GM12891 (cell line): Measurements from ENCODE around the gene TBC1D20. TPM values are rescaled to one million over a fixed set of nuclear protein-coding genes. Genes with fewer than 3 reads are reported as not detected.
"Not testable (repeated sequence)": the region's sequence is repeated elsewhere in the genome, so short reads cannot be mapped to it uniquely, and the experiment has no call there.

Experiments
- DNase-seq: peaks from one replicate; pipeline ENCODE4 v3.0.0; 2011; ENCODE audit warnings: low spot score; ENCODE audit not compliant: insufficient read length
- FAIRE-seq: peaks from 2 replicates; lab custom pipeline; 2011; peaks lifted over from hg19 to GRCh38; lab: Jason Lieb, UNC
- PAX5 ChIP-seq: IDR thresholded peaks from 2 replicates; pipeline ENCODE4 v1.6.1; 2011; ENCODE audit warnings: low read length, moderate library complexity, mild to moderate bottlenecking; ENCODE audit not compliant: insufficient read depth, severe bottlenecking
- POLR2A ChIP-seq: IDR thresholded peaks from 2 replicates; pipeline ENCODE4 v1.6.1; 2011; ENCODE audit warnings: low read depth, low read length, control low read depth
- POLR2AphosphoS5 ChIP-seq: IDR thresholded peaks from 2 replicates; pipeline ENCODE4 v1.6.1; 2011; ENCODE audit warnings: low read depth, low read length, control low read depth
- POU2F2 ChIP-seq: IDR thresholded peaks from 2 replicates; pipeline ENCODE4 v1.6.1; 2011; ENCODE audit warnings: low read depth, mild to moderate bottlenecking, control low read depth, low read length, moderate library complexity
- SPI1 ChIP-seq: IDR thresholded peaks from 2 replicates; pipeline ENCODE4 v1.6.1; 2011; ENCODE audit warnings: low read depth, low read length, control low read depth
- TAF1 ChIP-seq: IDR thresholded peaks from 2 replicates; pipeline ENCODE4 v1.6.1; 2011; ENCODE audit warnings: low read depth, low read length, control low read depth
- polyA plus RNA-seq: library from polyadenylated mRNA; unstranded; fragments of >200 nt; gene quantifications from one replicate; pipeline ENCODE4 v1.2.1, GENCODE V29; 2012; ENCODE audit warnings: low read depth, missing spikeins, inconsistent platforms; ENCODE audit not compliant: missing spikeins

TBC1D20 gene, protein sequence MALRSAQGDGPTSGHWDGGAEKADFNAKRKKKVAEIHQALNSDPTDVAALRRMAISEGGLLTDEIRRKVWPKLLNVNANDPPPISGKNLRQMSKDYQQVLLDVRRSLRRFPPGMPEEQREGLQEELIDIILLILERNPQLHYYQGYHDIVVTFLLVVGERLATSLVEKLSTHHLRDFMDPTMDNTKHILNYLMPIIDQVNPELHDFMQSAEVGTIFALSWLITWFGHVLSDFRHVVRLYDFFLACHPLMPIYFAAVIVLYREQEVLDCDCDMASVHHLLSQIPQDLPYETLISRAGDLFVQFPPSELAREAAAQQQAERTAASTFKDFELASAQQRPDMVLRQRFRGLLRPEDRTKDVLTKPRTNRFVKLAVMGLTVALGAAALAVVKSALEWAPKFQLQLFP
- polyA plus RNA-seq, result 6.9 TPM

DNA sequence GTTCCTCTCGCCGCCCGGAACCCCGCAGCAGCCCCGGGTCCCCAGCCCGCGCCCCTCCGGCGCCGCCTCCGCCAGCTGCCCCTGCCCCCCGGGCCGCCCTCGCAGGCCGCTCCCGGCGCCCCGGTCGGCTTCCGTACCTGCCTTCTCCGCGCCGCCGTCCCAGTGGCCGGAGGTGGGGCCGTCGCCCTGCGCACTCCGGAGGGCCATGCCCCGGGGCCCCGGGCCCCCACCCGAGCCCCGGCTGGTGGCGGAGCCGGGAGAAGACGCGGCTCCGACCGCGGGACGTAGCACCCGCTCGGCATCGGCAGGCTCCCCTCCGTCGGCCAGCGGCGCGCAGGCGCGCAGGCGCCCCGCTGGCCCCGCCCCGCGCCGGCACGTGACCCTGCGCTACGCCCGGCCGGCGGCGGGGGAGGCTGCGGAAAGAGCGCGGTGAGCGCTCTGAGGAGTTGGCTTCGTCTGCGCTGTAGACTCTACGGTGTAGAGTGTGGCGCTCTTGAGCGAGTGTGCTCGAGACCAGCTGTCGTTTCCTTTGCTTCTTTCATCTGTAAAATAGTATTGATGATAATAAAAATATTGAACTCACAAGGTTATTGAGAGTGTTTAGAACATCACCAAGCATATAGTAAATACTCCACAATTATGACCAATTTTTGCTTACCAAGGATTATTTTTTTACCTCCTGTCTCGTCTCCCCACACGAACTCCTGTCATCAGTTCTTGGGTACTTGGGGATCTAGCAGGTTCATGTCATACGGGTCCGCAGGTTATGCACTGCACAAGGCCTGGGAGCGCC, at the start of gene TBC1D20:
TBC1D20 (minus strand) TSS at position 335 of the 793 bp plus-strand sequence; CDS start at position 207, 128 bp downstream.
- peak; percentile 56 for TF ChIP-seq TAF1
- TF ChIP-seq POLR2AphosphoS5, result peak; percentile 59
- peak; percentile 50; the same call in 1 of the 2 replicates for TF ChIP-seq POLR2A
- TF ChIP-seq PAX5, result no peak
- DNase-seq, result peak; percentile 85
- peak; percentile 98 for FAIRE-seq

DNA sequence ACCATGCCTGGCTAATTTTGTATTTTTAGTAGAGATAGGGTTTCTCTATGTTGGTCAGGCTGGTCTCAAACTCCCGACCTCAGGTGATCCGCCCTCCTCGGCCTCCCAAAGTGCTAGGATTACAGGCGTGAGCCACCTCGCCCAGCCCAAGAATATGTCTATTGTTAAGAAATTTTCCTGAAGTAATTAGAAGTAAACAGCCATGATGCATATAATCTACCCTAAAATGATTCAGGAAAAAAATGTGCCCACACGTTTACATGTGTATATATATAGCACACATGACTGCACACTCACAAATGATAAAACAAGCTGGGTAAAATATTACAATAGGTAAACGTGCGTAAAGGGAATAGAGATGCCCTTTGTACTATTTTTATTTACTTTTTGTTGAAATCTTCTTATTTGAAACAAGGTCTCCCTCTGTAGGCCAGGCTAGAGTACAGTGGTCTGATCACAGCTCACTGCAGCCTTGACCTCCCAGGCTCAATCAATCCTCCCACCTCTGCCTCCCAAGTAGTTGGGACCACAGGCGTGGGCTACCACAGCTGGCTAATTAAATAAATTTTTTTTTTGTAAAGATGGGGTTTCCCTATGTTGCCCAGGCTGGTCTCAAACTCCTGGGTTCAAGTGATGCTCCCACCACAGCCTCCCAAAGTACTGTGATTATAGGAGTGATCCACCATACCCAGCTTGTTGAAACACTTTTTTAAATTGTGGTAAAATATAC, 48.2 kb upstream of the TBC1D20 start:
- not testable (repeated sequence) for DNase-seq, FAIRE-seq

DNA sequence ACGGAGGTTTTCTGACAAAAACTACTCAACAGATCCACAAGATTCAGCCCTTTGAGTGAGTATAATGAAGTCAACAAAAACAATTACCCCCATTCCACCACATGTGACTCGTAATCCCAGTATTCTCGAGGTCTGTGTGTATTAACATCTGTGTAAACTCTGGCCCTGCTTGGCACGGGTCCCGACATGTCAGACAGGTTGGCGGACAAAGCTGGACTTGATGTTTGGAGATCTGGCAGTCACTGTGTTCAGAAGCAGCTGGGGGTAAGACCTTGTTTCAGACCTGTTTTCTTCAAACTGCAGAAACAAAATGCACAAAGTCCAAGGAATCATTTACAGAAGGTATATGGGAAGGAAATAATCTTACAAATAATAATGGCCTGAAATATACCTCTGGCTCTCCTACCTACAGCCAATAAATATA, 46.0 kb upstream of the TBC1D20 start:
- not testable (repeated sequence) for DNase-seq, FAIRE-seq

DNA sequence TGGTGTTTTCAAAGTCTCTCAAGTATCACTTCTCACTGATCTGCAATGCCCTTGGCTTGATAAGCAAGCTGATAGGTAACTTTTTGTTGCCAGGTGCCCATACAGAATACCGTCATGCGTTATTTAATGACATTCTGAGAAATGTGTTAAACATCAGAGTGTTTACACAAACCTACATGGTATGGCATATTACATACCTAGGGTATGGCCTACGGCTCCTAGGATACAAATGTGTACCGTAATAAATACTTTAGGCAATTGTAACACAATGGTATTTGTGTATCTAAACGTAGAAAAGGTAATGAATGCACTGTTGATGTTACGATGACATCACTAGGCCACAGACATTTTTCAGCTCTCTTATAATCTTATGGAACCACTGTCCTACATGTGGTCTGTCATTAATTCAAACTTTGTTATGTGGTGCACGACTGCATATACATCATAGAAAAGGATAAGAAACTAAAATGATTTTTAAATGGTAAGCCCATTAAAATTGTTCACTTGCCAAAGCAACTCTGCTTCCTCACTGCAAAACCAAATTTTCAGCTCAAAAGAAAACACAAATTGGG, 45.5 kb upstream of the TBC1D20 start:
- no peak for DNase-seq
- no peak for FAIRE-seq
- no peak for TF ChIP-seq PAX5
- TF ChIP-seq POLR2A, result no peak

DNA sequence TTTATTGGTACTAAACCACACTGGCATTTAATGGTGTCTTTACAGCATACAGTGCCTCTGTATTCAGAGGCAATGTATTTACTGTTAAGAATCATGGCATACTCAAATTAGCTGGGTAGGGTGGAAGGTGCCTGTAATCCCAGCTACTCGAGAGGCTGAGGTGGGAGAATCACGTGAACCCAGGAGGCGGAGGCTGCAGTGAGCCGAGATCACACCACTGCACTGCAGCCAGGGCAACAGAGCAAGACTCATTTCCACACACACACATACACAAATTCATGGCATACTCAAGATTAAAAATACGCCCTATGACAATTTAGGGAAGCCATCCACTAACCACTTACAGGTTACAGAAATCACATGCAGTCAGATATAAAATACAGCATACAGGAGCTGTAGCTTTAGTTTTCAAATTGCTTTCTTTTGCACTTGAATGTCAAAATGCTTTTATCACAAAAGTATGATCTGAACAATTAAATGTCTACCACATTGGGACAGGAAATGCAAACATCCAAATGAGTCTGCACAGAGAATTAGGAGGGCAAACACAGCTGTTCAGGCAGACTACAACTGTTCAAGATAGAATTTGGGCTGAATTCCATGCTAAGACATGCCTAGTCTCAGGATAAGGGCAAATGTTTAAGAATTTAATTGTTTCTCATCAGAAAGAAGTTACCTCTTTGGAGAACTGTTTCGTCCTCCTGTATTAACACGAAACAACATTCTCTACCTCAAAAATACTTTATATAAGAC, 44.8 kb upstream of the TBC1D20 start:
- TF ChIP-seq PAX5 (no peak), TAF1 (no peak), POLR2AphosphoS5 (no peak), SPI1 (no peak), POLR2A (no peak), POU2F2 (no peak)
- DNase-seq, result no peak
- FAIRE-seq, result no peak

DNA sequence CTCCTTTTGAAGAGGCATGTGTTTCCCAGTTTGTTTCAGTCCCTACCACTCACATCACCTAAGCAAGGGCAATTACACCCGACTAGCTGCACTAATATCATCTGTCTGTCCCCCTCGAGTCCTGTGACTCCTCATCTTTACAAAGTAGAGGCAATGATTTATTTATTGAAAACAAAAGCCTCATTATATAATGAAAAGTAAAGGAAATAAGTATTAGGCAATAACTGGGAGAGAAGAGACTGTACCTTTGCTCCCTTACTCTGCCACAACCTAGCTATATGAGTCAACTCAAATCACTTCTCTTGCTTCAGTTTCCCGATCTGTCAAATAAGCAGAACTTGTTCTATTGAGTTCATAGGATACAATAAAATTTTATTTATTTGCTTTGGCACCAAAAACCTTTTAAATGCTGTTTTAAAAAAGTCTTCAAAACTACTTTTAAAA, 42.3 kb upstream of the TBC1D20 start:
- no peak for FAIRE-seq
- TF ChIP-seq SPI1 (no peak), POLR2AphosphoS5 (no peak), POU2F2 (no peak), PAX5 (no peak), TAF1 (no peak), POLR2A (no peak)
- no peak for DNase-seq

DNA sequence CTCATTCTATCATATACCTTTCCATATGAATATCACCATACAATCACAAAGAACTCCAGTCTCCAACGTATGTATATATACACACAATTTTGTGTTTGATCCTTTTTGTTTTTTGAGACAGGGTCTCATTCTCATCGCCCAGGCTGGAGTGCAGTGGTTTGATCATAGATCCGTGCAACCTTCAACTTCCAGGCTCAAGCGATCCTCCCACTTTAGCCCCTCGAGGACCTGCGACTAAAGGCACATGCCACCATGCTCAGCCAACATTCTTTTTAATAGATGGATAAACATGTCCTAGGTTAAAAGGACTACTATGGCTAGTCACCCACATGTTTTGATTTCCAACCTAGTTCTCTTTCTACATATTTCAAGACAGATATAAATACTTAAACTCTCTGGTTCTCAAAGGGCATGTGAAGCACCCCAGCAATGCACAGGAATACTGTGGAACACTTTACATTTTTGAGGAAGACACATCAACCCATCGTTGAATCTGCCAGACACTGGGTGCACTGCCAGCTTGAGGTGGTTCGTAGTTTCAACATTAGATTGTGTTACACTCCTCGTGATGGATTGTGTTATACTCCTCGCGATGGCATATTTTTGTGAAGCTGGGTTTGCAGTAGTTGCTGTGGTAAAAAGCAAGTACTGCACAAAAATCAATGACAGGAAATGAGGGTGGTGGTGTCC, 40.9 kb upstream of the TBC1D20 start:
- DNase-seq (no peak), FAIRE-seq (no peak)
- TF ChIP-seq PAX5 (no peak), TAF1 (no peak), SPI1 (no peak), POLR2AphosphoS5 (no peak), POLR2A (no peak), POU2F2 (no peak)

DNA sequence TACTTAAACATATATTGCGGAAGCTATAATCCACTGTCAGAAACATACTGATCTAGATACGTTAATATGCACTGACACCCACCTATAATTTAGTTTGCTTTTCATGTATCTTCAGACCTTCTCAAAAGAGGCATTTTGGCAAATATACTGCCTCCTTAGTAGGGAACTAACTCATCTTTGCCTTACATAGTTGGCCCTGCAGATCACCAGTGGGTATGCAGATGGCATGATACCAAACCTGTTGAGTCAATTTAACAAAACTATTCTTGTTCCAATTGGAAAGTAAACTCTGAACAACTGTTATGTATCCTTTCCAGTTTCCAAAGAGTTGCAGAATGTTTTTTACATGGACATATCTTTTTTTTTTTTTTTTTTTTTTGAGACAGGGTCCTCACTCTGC, 35.6 kb upstream of the TBC1D20 start:
- DNase-seq, result no peak
- no peak for FAIRE-seq
- TF ChIP-seq TAF1 (no peak), POU2F2 (no peak)

DNA sequence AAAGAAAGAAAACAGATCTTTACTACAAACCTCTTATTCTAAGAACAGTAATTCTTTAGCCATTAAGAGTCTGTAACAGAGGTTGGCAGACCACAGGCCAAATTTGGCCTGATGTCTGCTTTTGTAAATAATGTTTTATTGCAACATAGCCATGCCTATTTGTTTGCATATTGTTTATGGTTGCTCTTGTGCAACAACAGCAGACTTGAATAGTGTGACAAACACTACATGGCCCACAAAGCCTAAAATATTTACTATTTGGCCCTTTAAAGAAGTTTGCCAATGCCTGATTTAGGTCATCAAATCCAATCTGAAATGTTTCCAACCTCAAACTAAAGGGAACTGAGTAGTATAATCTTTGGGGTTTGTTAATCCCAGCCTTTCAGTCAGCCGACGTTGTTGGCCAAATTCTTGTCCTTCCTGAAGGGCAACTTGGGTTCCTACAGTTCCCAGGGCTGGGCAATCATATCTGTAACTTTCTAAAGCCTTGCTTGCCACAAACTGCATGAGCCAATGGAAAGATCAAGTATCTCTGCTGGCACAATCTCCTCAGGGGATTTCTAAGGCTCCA, 33.9 kb upstream of the TBC1D20 start:
- FAIRE-seq, result no peak
- DNase-seq, result no peak
- no peak for TF ChIP-seq PAX5
- no peak for TF ChIP-seq POLR2A
- TF ChIP-seq POLR2AphosphoS5, result no peak
- TF ChIP-seq POU2F2, result no peak
- no peak for TF ChIP-seq SPI1
- no peak for TF ChIP-seq TAF1
